ENCODE data around the gene WWOX.

Gene WWOX

DNA sequence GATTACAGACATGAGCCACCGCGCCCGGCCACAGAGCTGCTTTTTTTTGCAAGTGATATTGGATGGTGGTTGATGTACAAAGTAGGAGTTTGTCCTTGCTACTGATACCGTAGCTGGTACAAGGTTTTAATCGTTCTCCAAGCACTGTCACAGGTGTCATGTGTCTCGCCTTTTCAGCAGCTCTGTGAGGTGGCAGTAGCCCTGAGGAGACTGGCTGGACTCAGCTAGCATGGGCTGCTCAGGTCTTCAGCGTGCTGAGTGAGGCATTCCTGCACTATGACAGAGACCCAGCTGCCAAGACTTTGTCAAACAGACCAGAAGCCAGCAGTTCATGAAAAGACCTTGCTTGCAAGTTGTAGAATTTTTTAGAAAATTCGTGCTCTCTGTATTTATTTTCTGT lies 7.2 kb downstream of the WWOX start:
- no peak for DNase-seq

DNA sequence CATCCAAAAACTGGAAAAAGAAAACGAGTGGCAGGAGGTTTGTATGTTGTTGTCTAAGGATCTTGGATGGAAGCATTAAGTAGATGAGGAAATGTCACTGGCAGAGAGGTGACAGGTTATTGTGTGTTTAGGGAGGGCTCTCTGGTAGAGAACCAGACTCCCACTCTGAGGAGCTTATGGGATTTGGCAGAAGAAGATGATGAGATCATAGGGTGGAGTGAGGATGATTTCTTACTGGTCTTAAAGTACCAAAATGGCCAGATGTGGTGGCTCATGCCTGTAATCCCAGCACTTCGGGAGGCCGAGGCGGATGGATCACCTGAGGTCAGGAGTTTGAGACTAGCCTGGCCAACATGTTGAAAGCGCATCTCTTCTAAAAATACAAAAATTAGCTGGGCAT lies 9.0 kb downstream of the WWOX start:
- no peak for DNase-seq

DNA sequence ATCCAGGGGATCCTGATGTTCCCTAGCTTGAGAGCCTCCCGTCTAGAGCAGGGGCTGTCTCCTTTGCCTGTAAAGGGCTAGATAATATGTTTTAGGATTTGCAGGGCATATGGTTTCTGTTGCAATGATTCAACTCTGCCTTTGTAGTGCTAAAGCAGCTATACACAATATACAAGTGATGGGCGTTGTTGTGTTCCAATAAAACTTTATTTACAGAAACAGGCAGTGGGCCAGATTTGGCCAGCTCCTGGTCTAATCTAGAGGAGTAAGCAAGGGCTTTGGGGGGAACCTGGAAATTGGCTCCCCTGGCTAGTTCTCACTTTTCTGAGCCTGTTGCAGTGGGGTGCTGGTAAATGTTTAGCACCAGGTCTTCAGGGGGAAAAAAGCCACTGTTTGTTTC lies 13.8 kb downstream of the WWOX start:
- no peak for DNase-seq

DNA sequence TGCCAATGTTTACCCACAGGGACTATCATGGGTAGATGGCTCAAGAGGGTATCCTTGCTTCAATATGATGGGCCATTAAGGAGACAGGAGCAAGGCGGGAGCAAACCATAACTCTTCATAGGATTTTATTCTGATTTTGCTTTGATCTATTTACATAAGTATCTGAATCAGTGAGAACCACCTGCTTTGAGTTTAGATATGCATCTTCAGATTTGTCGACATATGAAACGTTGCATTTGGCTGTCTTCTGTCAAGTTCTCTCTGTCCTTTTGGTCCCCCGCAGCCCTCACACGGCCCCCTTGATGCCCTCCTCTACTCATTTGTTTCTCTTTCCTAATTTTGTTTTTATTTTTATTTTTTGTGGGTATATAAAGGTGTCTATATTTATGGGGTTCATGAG lies 16.2 kb downstream of the WWOX start:
- DNase-seq: no peak

DNA sequence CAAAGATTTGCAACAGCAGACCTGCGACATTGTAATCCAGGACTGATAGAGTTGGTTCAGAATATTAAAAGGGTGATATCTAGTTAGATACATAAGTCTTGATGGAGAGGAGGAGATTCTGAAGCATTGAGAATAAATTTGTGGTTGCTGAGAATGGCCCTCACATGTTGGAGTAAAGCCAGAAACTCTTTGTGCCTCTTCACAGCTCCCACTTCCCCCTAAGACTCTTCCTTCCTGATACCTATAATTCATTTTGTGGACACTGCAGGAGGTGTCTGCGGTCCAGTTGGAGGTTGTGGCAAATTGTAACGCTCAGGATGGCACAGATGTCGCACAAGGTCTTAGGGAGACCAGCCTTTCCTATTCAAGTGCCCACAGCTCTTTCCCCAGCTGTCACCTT lies 17.5 kb downstream of the WWOX start:
- DNase-seq: no peak

DNA sequence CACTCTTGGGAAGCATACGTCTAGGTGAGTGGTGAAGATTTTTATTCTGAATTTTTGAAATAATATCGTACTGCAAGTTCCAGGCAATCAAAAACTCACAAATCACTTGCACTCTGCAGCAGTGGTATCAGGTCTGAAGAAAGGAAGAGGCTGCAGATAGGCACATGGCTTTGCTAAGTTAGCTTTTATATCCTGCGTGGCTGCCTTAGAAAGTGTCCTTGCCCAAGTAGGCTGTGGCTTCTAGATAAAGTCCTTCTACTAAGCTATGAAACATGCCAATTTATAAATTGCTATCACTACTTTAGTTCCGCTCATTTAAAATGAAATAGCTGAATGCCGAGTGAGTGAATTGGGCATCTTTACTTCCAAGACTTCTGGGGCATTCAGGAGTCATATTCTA lies 17.9 kb downstream of the WWOX start:
- no peak for DNase-seq

DNA sequence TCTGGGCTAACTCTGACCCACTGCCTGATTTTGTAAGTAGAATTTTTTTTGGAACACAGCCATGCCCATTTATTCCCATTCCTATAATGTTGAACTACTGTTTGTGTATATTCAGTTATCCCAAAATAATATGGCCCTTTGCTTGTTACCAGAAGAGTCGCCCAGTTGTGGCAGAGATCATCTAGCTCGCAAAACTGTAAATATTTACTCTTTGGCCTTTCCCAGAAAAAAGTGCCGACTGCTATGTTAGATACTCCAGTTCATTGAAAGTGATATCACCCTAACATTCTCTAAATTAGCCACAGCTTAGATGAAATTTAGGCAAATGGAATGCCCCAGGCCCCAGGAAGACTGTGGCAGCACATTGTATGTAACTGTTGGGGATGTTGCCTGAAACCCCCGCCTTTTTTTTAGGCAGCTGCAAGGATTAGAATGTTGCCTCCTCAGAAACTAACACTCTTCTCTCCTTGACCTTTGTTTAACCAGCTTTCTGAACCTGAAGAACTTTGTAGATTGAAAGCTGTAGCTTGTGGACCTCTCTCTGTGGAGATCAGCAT lies 19.1 kb downstream of the WWOX start:
- no peak for DNase-seq

DNA sequence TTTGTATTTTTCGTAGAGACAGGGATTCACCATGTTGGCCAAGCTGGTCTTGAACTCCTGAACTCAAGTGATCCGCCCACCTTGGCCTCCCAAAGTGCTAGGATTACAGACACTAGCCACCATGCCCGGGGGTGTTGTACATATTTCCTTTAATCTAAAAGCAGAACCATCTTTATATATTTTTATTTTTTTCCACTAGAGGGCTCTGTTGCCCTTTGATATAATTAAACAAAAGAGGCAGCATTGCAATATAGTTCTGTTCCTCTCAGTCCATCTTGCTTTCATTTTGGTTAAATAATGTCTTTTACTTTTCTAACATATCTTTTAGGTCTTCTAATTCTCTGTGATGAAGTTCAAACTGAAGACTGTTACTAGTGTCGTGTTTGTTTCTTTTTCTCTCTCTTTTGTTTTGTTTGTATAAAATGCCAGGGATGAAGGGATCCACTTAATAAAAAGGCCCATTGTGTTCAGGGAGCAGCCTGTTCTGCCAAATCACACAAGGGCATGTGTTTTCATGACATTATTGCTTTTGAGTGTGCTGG lies 23.4 kb downstream of the WWOX start:
- DNase-seq: no peak

DNA sequence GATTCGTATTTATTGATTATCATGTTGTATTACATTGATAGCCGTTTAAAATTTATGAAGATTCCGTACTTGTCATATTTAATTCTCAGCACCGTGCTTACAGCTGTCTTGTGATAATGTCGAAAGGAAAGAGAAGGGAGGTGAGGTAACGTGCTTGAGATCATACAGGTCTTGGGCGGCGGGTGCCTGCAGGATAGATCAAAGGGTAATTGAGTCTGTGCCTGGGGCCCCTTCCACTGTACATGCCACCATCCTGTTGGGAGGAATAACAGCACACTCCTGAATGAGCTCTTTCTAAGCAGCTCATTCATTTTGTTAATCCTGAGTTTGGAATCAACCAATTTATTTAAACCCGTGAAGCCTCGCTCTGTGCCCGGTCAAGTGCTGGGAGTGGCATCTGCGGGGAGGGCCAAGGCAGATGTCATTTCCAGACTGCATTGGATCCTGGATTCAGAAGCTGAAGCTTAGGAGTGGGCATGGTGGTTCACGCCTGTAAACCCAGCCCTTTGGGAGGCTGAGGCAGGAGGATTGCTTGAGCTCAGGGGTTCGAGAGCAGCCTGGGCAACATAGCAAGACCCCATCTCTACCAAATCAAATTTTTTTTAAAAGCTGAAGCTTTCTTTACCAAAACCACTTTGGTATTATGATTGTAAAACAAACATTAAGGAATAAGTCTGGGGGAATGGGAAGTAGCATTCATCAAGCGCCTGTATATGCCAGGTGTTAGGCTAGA lies 25.8 kb downstream of the WWOX start:
- no peak for DNase-seq

DNA sequence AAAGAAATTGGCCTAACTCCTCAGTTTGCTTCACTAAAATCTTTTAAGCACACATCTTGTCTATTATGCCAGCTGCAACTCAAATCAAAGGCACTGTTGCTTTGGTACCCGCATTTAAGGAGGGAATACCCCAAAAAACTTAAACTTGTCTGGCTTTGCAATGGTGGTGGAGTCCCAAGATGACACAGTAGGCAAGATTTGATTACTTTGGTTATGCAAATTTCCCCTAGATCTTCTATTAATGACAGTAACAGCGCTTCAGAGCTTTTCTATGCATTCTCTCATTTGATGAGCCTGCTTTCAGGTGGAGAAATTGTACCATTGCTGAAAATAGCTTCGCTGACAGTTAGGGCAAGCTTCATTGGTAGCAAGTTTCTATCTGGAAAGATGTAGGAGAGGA lies 27.2 kb downstream of the WWOX start:
- DNase-seq: no peak

DNA sequence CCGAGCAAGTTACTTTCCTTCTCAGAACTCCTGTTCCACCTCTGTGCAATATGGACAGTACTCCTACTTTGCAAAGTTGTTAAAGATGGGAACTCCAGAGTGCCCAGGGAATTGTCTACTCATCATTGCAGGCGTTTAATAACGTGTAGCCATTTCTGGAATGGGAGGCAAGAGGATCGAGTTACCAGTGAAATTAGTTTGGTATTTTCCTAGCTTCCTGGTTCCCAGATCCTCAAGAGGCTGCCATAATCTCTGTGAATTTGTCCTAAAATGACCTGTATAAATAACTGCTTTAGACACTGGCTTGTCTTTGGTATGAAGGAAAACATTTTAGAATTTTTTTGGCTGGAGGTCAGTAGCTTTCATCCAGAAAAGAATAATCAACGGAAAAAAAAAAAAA lies 27.7 kb downstream of the WWOX start:
- DNase-seq: no peak

DNA sequence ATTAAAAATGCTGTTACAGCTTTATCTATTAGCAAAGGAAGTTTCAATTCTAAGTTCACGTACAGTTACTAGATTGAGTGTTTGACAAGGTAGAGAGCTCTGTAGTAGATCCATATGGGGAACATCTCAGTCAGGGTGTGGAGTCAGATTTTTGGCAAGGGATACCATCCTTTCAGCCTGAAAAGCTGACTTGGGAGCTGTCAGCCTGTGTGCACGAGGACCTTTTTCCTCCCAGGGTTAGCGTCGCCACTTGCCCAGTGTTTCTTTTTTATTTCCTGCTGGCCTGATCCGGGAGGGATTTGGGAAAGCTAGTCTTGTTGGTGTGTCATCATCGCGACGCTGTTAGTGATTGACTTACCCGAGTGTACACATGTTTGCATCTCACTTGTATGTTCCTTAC lies 29.5 kb downstream of the WWOX start:
- no peak for DNase-seq

DNA sequence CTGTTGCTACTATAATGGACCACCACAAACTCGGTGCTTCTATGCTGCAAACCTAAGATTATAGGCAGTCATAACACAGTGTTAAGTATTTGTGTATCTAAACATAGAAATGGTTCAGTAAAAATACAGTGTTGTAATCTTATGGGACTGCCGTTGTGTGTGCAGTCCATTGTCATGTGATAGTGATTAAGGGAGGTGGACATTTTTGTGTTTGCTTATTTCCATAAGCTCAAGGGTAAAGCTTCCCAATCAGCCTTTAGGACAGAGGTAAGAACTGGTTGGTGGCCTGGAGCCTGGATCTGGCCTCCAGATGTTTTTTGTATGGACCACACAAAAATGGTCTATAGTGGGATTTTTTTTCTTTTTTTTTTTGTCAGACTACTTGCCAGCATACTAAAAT lies 29.9 kb downstream of the WWOX start:
- DNase-seq: no peak

DNA sequence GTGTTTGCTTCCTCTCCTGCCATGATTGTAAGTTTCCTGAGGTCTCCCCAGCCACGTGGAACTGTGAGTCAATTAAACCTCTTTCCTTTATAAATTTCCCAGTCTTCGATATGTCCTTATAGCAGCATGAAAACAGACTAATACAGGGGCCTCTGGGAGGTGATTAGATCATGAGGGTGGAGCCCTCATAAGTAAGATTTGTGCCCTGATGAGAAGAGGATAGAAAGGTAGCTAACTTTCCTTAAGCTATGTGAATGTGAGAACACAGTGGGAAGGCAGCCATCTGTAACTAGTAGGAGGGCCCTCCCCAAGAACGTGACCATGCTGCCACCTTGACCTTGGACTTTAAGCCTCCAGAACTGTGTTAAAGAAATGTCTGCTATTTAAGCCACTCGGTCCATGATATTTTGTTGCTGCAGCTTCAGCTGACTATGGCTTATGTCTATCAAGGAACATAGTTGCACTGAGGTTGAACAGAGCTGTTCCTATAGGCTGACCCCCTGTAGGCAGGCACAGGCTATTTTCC lies 30.7 kb downstream of the WWOX start:
- DNase-seq: no peak

DNA sequence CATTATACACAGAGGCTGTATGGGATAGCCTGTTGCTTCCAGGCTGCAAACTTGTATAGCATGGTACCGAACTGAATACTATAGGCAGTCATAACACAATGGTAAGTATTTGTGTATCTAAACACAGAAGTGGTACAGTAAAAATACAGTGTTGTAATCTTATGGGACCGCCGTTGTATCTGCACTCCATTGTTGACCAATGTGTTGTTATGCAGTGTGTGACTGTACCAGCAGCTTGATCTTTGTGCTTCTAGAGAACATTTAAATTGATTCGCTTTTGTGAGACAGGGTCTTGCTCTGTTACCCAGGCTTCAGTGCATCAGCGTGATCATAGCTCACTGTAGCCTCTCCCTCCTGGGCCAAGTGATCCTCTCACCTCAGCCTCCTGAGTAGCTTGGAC lies 31.5 kb downstream of the WWOX start:
- DNase-seq: no peak

DNA sequence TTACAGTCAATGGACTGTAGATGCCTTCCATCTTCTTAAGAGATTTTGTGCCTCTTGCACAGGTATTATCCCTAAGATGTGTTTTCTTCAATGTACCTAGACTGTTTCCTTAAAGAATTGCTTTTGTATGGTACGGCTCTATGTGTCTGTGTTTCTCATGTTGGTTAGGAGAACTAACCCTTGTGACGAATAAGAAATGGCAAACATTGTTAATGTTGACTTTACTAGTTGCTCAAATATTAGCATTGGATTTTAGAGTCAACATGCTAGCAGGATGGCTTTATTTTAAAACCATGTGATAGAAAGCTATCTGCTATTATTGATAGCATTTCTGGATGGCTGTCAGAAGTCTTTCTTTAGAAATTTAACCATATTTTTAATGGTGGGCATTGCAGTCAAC lies 34.5 kb downstream of the WWOX start:
- DNase-seq: no peak

DNA sequence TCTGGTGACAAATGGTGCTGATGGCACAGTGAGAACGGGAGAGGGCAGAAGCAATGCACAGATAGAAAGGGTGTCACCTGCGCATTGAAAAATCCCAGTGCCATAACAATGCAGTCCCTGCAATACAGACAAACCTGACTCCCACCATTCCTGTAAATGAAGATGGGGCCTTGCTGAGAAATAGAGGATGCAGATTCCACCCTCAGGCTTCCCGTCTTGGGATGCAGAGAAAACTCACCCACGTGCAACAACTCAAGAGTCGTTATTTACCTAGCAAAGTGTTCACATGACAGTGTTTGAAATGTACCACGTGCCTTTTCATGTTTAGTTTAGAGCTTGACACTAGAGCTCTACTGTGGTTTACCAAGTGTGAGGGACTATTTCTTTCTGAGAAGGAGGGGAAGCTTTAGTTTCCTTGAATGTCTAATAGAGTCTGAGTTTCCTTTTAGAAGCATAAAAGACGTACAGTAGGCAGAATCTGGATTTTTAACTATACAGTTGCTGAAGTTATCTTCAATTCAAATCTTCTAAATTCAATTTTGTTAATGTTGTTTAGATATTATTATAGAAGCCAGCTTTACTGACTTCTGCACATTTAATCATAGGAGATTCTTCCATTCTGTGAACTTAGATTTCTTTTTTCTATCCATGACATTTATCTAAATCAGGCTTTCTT lies 35.6 kb downstream of the WWOX start:
- no peak for DNase-seq

DNA sequence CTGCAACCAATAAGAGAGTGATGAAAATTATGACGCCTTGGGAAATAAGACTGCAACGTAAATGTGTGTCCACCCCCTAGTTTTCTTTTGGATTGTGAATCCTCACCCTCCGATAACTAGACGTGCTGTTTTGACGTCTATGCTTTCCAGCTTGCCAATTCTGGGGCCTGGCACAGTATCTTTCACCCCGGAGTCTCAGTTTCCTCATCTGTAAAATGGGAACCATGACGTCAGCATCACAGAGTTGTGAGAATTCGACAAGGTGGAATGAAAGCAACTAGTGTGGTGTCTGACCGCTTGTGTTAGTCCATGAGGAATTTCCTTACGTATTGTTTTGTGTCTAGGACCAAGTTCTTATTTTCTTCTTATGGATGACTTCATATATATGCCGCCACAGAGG lies 37.7 kb downstream of the WWOX start:
- DNase-seq: no peak

DNA sequence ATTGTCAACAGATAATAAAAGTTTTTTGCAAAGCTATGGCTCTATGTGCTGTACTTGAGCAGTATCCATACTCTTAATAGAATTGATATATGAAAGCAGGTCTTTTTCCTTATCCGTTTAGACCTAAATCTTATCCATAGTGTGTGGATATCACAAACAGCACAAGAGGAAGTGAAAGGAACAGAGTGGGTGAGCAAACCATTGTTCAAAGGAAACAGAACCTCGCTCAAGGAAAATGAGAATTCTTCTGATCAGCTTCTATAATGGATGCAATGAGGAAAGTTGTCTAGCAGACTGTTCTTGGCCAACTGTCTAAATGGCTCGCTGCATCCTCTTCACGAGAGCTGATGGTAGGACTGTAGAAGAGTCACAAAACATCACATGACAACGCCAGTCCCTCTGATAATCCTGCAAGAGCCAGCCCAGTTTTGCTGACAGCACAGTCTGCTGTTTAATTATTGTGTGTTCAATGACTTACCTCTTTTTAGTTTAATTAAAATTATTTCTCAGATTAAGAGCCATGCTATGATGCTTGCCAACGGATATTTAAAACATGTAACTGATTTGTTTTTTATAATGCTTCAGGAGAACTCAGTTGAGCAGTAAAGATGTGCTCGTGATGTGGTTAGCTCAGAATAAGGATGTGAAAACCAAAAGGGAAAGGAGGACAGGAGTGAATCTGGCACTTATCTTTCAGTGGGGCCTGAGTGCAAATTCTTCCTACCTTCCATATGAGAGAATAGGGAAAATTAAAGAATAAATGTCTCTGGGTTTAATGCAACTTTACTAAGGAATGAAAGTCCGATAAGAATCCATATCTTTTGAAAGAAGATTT lies 38.5 kb downstream of the WWOX start:
- DNase-seq: no peak

DNA sequence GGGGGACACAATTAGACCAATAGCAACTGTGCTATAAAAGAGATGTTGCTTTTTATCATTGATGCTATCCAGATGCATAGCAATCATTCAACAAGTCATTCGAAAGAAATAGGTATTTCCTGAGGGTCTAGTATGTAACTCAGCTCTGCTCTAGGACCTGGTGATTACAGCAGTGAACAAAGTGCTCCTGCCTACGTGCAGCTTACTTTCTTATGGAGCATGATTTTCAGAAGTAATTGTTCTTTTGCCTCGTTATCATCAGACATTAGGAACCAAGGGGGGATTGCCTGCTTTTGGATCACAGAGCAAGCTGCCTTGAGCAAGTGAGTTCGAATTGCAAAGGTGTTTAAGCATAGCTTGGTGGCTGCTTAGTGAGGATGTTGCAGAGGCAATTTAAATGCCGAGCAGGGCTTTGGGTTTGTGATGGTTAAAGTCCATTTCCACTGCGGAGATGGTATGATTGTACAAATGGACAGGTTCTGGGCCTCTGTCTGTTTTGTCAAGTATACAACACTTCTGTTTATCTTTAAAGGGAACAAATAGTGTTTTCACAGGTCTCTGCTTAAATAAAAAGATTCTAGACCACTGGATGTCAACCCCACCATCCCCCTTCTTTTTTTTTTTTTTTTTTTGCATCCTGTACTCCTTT lies 41.5 kb downstream of the WWOX start:
- DNase-seq: no peak

DNA sequence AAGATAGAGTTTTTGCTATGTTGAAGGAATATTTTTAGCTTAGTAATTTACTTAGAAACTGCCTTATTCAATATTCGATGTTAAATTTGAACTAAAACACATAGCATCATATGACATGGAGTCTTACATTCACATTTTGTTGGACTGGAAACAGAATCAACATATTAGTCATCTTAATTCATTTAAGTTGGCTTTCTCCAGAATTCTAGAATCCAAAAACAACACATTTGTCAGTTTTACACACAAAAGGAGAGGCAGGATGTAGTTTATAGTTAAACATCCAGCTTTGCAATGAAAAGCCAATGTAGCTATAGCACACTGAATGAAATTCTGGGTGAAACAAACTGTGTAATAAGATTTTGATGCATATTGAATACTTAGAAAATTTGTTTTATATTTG lies 43.3 kb downstream of the WWOX start:
- no peak for DNase-seq

DNA sequence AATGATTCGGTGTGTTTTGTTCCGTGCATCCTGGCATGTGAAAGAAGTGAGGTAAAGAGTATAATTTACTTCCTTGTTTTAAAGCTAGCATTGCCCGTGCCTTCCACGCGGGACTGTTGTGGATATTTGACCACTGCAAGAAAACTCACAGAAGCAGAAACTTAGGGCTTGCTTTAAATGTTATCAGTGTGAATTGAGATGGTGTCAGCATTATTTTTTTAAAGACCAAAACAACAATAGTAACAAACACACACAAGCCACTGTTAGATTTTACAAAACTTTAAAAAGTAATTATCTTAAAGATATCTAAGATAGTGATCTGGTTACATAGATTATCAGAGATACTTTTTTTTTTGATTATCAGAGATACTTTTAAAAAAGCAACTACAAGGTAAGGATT lies 47.4 kb downstream of the WWOX start:
- no peak for DNase-seq

DNA sequence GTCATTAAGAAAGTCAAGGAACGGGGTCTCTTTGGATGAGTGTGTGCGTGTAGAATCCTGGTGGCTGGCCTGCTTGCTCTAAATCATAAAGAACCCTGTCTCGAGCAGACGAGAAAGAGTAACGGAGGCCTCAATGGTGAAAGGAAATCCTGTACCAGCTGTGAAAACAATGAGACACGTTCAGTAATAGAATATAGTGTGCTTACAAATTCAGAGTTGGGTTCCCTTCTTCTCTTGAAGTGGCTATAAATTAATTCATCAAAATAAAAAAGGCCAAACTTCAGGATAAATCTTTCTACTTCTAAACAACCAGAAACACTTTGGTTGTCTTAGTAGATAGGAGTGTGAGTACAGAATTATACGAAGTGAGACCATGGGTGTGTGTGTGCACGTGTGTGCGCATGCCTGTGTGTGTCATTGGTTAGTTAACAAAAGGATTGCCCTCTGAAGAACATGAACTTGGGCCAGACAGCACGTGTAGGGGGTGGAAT lies 48.5 kb downstream of the WWOX start:
- no peak for DNase-seq
